Colonic mucosa (tissue), 4 donors: ENCODE measurements around the gene HSPA4. TPM values are rescaled to one million over a fixed set of nuclear protein-coding genes. Genes with fewer than 3 reads are reported as not detected.

ENCODE experiments used
- DNase-seq: peaks from one replicate; pipeline ENCODE4 v3.0.0-alpha.2; 2020
- H3K27ac ChIP-seq: fragments of 200-600 bp; one replicate; pipeline ENCODE4 v1.8.0; 2021
- H3K27me3 ChIP-seq: fragments of 200-600 bp; one replicate; pipeline ENCODE4 v1.8.0; 2021
- H3K36me3 ChIP-seq: fragments of 200-600 bp; one replicate; pipeline ENCODE4 v1.8.0; 2021
- H3K4me1 ChIP-seq: fragments of 200-600 bp; one replicate; pipeline ENCODE4 v1.8.0; 2021; ENCODE audit warnings: mild to moderate bottlenecking
- H3K4me3 ChIP-seq: fragments of 200-600 bp; one replicate; pipeline ENCODE4 v1.8.0; 2021
- H3K9ac ChIP-seq, 2 donors: one replicate each; pipeline ENCODE4 v1.7.0; 2013; ENCODE audit warnings: control low read depth in 2 of 2, low read depth in 2 of 2, low read length in 2 of 2
- H3K9me3 ChIP-seq: fragments of 200-600 bp; one replicate; pipeline ENCODE4 v1.8.0; 2021
- intact Hi-C: fragments of 100-400 bp; cut with DNase I; formaldehyde crosslinking; loops from one replicate; pipeline ENCODE4 v1.14.1; 2022
- total RNA-seq, 2 donors: library from RNA; stranded (reverse); fragmentation: NEBNext Ultra II Directional in 1 of 2; extraction: Animal tissue kit (Norgen Biotek cat#: 25700) in 1 of 2; gene quantifications; one replicate each; pipeline ENCODE4 v1.2.1, GENCODE V29; 2021
- TF ChIP-seq, protein P1 (sequence below): fragments of 200-600 bp; IDR thresholded peaks from one replicate; pipeline ENCODE4 v1.8.0; 2022; ENCODE audit warnings: antibody characterized with exemption, mild to moderate bottlenecking
- donor health status: healthy.
- donor health status: DM: no; HTN: no; CAD: no.
- donor health status: DM: no; HTN: no; CAD: no.

HSPA4 gene
- total RNA-seq, 2 donors from 2014 or later = 91.2 to 132 TPM

GRCh38 chr5:133112026-133112660 is 60.3 kb downstream of the HSPA4 start:
- H3K9ac ChIP-seq = no peak overlapping the region
- no peak overlapping the region for H3K4me3 ChIP-seq
- TF ChIP-seq, protein P1, sequence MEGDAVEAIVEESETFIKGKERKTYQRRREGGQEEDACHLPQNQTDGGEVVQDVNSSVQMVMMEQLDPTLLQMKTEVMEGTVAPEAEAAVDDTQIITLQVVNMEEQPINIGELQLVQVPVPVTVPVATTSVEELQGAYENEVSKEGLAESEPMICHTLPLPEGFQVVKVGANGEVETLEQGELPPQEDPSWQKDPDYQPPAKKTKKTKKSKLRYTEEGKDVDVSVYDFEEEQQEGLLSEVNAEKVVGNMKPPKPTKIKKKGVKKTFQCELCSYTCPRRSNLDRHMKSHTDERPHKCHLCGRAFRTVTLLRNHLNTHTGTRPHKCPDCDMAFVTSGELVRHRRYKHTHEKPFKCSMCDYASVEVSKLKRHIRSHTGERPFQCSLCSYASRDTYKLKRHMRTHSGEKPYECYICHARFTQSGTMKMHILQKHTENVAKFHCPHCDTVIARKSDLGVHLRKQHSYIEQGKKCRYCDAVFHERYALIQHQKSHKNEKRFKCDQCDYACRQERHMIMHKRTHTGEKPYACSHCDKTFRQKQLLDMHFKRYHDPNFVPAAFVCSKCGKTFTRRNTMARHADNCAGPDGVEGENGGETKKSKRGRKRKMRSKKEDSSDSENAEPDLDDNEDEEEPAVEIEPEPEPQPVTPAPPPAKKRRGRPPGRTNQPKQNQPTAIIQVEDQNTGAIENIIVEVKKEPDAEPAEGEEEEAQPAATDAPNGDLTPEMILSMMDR = no peak
- DNase-seq = no peak
- H3K4me1 ChIP-seq = no peaks in the 10 kb centered on the region
- no peaks in the 10 kb centered on the region for H3K9me3 ChIP-seq
- no peak overlapping the region for H3K27ac ChIP-seq
- no peaks in the 10 kb centered on the region for H3K36me3 ChIP-seq
- H3K27me3 ChIP-seq = no peaks in the 10 kb centered on the region
- intact Hi-C loops = loop anchor here (5.0 kb wide), 1 partner anchor 135 kb away; no protein-coding TSS in a partner anchor

DNA sequence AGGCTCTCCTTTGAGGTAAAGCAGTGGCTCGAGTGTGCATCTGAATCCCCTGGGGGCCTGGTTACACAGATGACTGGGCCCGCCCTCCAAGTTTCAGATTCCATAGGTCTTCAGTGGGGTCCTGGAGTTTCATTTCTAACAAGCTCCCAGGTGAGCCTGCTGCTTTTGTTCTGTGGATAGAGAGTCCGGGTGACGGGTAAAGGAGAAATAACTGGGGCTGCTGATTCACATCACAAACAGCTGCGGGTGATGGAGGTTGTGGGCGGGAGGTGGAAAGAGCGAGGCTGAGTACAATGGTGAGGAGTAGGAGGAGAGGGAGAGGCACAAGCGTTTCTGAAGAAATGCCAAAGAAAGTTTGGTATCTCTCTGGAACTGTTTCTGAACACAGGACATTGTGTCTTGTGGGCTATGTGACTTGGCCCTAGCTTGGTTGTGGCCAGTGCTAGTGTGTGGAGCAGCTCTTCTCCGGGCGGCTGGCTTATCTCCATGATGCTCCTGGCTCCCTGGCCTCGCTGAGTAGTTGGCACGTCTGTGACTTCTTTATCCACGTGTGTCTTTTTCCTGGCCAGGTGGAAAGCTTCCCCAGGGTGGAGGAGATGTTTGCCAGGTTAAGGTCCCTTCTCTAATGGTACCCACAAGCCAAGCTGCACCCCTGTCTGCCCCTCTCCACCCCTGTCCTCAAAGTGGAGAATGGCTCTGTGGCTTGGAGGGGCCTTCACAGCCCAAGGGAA is 61.7 kb downstream of the HSPA4 start:
- intact Hi-C loops = loop anchor here (5.0 kb wide), 1 partner anchor 134 kb away; no protein-coding TSS in a partner anchor
- no peak overlapping the region for H3K9ac ChIP-seq
- DNase-seq = no peak
- H3K36me3 ChIP-seq = no peaks in the 10 kb centered on the region
- TF ChIP-seq, protein P1 = no peak
- no peak overlapping the region for H3K4me3 ChIP-seq
- no peaks in the 10 kb centered on the region for H3K9me3 ChIP-seq
- no peaks in the 10 kb centered on the region for H3K27me3 ChIP-seq
- H3K4me1 ChIP-seq = no peaks in the 10 kb centered on the region
- H3K27ac ChIP-seq = no peak overlapping the region

- Histone ChIP-seq H3K4me1 (no peaks in the 10 kb centered on the region), H3K9me3 (no peaks in the 10 kb centered on the region), H3K27me3 (no peaks in the 10 kb centered on the region), H3K36me3 (no peaks in the 10 kb centered on the region), H3K9ac (no peak overlapping the region), H3K4me3 (no peak overlapping the region), H3K27ac (no peak overlapping the region)
- TF ChIP-seq, protein P1 = no peak
- no peak for DNase-seq
- intact Hi-C loops = loop anchor here (5.0 kb wide), 1 partner anchor 133 kb away; no protein-coding TSS in a partner anchor
Observed at GRCh38 chr5:133114166-133114932, 62.5 kb downstream of the HSPA4 start.

- Histone ChIP-seq H3K4me3 (no peak overlapping the region), H3K4me1 (no peaks in the 10 kb centered on the region), H3K27me3 (no peaks in the 10 kb centered on the region), H3K9me3 (no peaks in the 10 kb centered on the region), H3K9ac (no peak overlapping the region), H3K27ac (no peak overlapping the region), H3K36me3 (no peaks in the 10 kb centered on the region)
- TF ChIP-seq, protein P1 = no peak
- no peak for DNase-seq
- intact Hi-C loops = loop anchor here (5.0 kb wide), 1 partner anchor 132 kb away; no protein-coding TSS in a partner anchor
Observed at GRCh38 chr5:133114933-133115310, 63.1 kb downstream of the HSPA4 start.

- intact Hi-C loops = no loop called here
- Histone ChIP-seq H3K9ac (no peak overlapping the region), H3K27me3 (no peaks in the 10 kb centered on the region)
Observed at GRCh38 chr5:133116601-133117000, 64.8 kb downstream of the HSPA4 start.

More at GRCh38 chr5:133116601-133117000, 64.8 kb downstream of the HSPA4 start:
- Histone ChIP-seq H3K4me3 (no peak overlapping the region), H3K36me3 (no peaks in the 10 kb centered on the region), H3K27ac (no peak overlapping the region), H3K9me3 (no peaks in the 10 kb centered on the region), H3K4me1 (peaks cover 6% of the 10 kb centered on the region)
- DNase-seq = no peak
- TF ChIP-seq, protein P1 = no peak
